ENCODE results near the gene FAM83D.

The FAM83D gene, protein sequence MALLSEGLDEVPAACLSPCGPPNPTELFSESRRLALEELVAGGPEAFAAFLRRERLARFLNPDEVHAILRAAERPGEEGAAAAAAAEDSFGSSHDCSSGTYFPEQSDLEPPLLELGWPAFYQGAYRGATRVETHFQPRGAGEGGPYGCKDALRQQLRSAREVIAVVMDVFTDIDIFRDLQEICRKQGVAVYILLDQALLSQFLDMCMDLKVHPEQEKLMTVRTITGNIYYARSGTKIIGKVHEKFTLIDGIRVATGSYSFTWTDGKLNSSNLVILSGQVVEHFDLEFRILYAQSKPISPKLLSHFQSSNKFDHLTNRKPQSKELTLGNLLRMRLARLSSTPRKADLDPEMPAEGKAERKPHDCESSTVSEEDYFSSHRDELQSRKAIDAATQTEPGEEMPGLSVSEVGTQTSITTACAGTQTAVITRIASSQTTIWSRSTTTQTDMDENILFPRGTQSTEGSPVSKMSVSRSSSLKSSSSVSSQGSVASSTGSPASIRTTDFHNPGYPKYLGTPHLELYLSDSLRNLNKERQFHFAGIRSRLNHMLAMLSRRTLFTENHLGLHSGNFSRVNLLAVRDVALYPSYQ

DNA sequence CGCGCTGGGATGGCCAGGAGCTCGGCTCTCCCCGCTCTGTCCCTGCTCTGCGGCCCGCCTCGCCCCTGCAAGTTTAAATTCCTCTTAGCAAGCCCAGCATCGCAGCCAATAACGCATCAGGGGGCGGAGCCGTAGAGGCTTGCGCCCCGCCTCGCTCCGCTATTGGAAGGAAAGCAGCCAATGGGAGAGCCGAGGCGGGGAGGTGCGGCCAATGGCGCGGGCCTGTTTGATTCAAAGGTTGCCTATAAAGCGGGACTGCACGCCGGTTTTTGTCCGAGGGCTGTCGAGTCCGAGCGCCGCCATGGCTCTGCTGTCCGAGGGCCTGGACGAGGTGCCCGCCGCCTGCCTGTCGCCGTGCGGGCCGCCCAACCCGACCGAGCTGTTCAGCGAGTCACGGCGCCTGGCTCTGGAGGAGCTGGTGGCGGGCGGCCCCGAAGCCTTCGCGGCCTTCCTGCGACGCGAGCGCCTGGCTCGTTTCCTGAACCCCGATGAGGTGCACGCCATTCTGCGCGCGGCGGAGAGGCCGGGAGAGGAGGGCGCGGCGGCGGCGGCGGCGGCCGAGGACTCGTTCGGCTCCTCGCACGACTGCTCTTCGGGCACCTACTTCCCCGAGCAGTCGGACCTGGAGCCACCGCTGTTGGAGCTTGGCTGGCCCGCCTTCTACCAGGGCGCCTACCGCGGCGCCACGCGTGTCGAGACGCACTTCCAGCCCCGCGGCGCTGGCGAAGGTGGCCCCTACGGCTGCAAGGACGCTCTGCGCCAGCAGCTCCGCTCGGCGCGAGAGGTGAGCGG, at the start of gene FAM83D:
Gene FAM83D, plus strand, starts transcription at position 276 of the 792 bp plus-strand sequence. Its CDS starts 26 bp downstream, at position 302.
- DNase-seq (ENCODE audit: low read depth): peak; percentile 90

DNA sequence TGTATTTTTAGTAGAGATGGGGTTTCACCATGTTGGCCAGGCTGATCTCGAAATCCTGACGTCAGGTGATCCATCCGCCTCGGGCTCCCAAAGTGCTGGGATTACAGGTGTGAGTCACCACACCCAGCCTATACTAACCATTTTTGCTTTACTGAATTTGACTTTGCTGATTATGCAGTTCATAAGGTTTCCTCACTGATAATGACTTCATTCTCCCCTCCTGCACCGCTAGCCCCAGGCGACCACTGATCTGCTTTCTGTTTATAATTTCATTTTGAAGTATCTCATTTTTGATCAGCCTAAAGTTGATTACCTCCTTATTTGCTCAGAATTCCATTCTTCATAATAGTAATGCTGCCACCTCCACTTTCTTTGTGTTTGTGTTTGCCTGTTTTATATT, 48.7 kb upstream of the FAM83D start:
- DNase-seq (ENCODE audit: low read depth): no peak

DNA sequence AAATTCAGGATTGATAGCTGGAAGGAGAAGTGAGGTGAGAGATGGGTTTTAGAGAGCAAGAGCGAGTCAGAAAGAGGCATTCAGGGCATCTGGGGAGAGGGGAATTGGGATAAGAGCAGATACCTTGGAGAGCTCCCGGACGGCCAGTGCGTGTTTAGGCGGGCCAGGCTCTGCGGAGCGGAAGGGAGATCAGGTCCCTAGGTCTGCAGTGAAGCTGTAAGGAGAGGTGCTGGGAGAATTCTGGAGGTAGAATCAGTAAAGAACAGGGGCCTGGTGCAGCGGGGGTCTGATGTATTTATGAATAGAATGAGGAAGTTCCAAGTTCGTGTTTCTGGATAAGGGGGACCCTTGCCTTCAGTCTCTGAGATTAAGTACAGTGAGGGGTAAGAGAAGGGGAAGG, 47.4 kb upstream of the FAM83D start:
- no peak for DNase-seq (ENCODE audit: low read depth)

DNA sequence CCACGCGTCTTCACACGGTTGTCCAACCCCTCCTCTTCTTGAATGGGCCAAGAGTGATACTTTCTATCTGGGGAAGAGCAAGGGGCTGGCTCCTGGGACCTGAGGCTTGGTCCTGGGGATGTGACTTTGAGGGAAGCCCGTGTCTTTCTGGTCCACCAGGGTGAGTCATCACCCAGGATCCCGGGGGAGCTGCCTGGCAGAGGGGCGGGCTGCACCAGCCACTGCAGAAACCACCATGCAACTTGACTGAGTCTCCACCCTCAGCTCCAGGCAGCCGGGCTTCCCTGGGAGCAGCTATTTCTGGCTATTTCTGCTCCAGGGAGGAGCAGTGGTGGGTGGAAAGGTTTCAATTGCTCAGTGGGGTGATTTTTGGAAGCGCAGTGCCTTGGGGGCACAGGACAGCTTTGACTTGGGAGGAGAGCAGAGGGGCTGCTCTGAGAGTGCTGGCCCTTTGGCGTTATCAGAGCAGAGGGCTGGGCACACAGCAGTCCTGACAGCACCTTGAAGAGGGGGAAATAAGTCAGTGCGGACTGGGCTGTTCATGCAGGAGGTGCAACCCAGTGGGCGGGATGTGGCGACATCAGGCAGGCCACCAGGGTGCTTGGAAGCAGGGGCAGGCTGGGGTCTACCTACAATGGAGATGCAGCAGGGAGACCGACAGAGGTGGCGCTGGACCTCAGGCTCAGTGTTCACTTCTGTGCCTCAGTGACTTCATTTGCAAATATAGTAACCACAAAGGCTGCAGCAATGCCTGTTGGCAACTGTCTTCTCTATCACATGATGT, 45.1 kb upstream of the FAM83D start:
- no peak for DNase-seq (ENCODE audit: low read depth)

DNA sequence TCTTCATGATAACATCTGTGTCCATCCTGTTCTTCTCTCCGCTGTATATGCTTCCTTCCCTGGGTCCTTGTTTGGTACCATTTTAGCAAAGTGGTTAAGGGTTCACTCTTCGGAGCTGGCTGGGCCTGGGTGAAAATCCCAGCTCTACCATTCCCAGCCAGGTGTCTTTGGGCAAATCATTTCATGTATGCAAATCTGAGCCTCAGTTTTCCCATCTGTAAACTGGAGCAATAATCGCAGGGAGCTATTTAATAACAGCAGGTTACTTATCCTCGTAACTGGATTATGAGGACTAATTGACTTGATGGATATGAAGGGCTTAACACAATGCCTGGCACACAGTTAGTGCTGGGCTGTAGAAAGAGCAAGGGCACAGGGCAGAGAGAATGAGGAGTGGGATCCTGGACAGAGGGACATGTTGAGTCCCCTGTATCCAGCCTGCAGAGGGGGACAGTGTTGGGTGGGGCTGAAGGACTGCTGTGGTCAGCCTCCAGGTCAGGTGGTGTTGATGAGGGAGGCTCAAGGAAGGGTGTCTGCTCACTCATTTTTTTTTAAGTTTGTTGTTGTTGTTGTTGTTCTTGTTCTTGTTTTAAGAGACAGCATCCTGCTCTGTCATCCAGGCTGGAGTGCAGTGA, 44.3 kb upstream of the FAM83D start:
- no peak for DNase-seq (ENCODE audit: low read depth)

DNA sequence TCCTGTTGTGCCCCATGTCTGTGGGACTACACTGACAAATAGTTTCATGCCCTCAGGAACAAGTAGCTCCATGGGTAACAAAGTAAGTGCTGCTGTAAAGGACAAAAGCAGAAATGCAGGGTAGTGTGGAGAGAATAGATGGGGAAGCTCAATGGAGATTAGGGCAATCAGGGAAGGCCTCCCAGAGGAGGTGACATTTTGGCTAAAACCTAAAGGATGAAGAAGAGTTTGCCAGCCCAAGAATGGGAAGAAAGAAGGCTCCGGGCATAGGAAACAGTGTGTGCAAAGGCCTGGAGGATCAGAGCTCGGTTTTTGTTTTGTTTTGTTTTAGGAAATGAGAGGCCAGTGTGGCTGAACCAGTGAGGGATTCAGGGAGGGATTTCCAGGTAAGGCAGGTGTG, 43.6 kb upstream of the FAM83D start:
- DNase-seq (ENCODE audit: low read depth): no peak

DNA sequence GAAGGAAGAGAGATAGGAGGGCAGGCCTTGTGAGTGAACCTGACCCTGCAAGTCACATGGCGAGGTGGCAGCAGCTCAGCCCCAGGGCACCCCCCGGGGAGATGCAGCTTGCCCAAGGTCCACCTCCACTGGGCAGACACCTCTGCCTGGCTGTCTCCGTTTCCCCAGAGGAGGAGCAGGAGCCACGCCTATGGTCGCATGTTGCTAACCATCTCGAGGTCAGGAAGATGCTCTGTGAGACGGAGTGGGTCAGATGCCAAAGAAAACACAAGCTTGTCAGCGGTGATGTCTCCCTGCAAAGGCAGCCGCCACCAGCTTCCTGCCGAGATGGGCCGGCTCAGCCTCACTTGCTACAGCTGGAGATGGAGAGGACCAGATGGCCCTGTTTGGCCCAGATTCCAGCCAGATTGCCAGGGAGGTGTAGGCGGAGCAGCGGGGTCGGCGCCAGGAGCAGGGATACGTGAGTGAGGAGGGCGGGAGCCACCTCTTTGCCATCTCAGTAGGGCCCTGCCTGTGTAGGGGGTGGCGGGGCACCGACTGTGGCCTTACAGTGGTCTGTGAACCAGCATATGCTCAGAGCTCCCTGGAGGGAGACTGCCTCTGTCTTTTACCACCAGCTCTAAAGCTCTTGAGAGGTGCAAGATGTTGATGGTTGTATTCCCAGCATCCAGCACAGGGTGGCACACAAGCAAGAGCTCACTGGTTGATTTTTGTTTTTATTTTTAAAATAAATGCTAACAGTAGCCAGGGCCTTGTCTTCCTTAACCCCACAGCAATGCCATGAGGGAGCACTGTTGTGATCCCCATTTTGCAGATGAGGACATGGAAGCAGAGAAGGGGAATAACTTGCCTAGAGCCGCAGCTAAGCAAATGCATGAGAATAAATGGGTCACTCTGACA, 42.9 kb upstream of the FAM83D start:
- no peak for DNase-seq (ENCODE audit: low read depth)

DNA sequence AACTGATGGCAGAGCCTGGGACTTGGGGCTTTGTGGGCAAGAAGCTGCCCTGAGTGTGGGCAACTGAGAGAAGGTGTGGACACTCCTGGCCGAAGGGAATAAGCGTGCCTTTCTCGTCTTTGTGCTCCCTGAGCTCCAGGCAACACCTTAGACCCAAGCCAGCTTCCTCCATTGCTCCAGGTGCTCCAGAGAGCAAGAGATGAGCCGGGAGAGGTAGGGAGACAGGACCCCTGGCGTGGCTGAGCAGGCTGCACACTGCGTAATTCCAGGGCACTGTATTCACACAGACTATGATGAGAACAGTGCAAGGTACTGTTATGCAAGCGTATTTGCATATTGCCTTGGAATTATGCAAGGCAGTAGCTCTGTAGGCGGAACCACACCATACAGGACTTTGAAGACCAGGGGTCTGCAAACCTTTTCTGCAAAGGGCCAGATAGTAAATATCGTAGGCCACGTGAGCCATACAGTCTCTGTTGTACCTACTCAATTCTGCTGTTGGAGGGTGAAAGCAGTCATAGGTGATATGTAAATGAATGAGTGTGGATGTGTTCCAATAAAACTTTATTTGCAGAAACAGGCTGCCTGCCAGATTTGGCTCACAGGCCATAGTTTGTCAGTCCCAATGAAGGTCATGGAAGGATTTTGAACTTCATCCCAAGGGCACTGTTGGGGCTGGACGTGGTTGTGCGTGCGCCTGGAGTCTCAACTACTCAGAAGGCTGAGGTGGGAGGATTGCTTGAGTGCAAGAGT, 42.1 kb upstream of the FAM83D start:
- no peak for DNase-seq (ENCODE audit: low read depth)

DNA sequence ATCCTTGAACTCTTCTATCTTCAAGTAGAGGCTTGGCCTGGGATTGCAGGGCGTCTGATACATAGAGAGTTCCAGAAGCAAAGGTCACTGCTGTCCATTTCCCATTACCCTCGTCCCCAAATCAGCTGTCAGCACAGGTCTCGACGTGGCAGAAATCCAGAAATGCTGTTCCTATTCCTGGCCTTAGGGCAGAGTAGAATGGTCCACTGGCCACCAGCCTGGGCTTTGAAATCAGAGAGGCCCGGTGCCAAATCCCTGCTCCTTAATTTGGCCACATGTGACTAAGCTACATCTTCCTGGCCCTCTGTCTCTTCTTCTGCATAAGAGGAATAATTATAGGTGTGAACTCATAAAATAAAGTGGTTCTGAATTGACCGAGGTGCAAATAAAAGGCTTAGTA, 40.9 kb upstream of the FAM83D start:
- no peak for DNase-seq (ENCODE audit: low read depth)

DNA sequence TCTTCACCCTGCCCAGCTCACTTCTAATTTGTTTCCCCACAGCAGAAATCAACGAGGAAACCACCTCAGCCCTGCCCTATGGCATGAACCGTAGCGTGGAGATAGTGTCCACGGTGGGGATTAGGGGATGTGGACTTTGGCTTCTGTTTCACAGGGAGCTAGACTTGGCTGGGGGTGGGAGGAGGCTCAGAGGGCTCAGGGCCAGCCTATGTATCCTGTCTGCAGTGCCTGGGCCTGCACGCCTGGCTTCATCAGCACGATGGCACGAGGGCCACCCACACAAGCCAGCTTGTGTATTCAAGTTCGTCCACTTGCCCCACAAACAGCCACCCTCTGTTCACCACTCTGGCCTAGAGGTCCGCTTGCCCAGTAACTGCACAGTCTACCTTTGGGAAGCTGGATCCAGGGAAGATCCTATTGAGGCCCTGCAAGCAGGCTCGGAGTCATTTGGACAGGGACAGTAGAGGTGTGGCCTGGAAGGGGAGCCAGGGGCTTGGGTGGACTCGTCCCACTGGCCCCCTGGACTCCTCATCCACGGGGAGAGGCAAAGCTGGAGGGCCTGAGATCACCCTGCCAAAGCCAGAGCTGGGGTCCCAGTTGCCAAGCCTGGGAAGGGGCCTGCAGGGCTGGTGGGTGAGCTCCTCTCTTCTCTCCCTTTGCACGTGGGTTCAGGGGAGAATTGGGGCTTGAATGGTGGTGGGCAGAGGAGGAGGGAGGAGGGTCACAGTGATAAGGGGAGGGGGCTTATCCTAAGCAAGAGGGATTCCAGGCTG, 38.0 kb upstream of the FAM83D start:
- no peak for DNase-seq (ENCODE audit: low read depth)

DNA sequence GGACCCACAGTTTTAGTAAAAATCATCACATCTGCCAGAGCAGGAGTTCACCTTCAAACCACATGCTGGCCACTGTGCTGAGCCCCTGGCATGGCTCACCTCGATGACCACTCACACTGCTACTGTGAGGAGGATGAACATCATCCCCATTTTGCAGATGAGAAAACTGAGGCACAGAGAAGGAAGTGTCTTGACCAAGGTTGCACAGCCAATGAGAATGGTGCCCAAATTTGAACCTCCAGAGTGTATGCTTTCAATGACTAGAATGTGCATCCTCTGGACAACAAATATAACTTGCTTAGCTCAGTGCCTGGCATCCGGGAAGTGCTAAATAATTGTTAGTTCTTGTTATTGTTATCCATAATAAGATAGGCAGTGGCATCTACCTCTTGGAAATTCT, 37.2 kb upstream of the FAM83D start:
- DNase-seq (ENCODE audit: low read depth): no peak

DNA sequence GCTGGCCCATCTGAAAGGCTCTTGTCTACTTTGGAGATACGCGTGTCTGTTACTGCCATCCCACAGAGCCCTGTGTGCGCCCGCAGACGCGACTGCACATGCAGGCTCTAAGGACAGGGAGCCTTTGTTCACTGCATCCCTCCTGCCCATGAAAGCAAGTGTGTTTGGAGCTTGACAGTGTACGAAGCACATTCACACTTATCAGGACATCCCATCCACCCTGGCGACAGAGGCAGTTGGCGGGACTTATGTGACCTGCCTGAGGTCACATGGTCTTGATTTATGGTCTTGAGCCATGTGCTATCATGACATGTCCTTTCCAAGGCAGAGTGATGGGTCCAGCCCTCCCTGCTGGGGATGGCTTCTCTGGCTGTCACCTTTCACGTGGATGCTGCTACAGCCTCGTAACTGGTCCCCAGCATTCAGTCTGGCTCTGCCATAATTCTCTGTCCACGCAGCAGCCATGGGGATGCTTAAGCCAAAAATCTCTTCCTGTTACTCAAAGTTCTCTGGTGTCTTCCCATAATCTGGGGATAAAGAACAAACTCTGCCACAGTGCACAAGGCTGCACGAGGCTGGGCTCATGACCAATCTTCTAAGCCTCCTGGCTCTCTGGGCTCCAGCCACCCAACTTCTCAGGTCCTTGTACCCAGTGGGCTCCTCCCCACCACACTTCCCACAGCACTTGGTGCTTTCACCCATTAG, 36.3 kb upstream of the FAM83D start:
- DNase-seq (ENCODE audit: low read depth): no peak

DNA sequence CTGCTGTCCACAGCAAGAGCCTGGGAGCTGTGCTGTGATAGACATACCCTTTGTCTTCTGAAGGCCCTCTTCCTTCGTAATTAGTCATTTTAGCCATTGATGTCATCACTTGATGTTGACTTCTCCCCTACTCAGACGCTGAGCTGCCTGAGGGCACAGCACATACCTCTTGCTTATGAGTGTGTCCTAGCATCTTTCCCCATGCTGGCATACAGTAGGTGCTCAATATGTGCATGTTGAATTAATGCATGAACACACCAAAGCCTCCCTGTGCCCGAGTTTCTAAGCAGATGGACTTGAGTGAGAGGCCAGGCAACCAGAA, 35.8 kb upstream of the FAM83D start:
- DNase-seq (ENCODE audit: low read depth): no peak

DNA sequence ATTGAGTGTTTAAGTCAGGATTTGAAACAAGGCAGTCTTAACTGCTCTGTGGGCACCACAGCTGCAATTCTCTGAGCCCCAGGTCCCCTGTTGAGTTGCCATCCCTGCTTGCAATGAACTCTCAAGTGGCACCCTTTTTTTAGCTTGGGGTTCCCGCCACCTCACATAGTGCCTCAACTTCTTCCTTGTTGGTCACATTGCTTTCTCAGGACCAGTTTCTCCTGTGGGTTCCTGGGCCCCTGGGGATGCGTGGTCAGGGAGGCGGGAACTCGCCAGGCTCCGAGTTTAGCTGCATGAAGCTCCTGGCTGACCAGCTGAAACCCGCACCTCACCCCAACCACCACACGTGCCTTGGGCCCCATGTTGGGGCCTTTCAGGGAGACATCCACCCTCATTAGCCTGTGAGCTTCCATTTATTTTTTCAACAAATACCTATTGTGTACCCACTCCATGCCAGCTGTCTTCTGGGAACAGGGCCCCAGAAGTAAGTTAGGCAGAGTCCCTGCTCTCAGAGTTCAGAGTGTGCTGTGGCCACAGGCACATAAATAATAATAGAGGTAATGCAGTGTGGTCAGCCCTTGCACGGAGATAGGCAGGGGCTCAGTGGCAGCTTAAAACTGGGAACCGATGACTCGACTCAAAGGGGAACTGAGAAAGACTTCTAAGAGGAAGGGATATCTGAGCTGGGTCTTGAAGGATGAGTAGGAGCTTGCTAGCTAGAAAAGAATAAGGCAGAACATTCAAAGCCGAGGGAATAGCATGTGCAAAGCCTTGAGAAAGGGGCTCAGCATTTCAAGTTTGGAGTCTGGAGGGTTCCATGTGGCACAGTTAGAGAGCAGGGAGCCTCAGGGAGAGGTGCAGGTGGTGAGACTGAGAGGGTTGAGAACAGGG, 33.9 kb upstream of the FAM83D start:
- no peak for DNase-seq (ENCODE audit: low read depth)

DNA sequence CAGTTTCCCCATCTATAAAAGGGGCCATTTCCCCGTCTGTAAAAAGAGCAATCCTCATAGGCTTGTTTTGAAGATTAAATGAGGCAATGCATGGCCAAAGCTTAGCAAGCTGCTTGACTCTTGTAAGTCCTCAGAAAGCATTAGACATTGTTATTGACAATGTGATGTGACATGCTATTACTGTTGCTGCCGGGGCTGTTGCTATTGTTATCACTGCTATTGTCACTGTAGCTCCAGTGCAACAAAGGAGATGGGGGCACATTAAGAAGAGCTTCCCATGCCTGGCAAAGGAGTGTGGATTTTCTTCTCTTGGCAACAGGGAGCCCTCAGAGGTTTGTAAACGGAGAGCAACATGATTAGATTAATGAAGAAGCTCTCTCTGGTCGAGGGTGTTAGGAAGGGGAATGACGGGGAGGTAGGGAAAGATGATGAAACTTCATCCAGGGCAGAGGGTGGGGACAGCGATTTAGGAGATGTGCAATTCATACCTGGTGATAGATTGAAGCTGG, 33.1 kb upstream of the FAM83D start:
- no peak for DNase-seq (ENCODE audit: low read depth)

DNA sequence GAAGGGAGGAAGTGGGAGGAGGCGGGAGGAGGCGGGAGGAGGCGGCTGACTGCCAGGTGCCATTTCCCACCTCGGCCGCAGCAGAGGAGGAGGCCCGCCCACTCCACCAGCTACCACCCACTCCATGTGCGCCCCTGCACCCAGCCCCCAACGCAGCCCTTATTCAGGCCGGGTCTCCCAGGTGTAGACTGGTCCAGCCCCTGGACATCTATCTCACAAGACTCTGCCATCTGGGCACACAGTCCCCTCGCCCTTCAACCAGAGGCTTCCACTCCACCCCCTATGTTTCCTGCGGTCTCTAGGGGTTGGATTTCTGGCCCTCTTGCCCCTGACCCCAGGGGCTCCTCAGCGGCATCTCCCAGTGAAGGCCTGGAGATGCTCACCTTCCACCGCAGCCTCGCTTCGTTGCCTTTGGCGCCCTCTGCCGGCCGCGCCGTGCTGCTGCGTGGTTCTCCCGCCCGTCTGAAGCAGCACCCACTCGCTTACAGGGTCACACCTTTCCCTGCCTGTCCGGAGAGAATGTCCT, 32.6 kb upstream of the FAM83D start:
- peak; percentile 68 for DNase-seq (ENCODE audit: low read depth)
